ENCODE measurements around the gene CAMTA1.

DNA sequence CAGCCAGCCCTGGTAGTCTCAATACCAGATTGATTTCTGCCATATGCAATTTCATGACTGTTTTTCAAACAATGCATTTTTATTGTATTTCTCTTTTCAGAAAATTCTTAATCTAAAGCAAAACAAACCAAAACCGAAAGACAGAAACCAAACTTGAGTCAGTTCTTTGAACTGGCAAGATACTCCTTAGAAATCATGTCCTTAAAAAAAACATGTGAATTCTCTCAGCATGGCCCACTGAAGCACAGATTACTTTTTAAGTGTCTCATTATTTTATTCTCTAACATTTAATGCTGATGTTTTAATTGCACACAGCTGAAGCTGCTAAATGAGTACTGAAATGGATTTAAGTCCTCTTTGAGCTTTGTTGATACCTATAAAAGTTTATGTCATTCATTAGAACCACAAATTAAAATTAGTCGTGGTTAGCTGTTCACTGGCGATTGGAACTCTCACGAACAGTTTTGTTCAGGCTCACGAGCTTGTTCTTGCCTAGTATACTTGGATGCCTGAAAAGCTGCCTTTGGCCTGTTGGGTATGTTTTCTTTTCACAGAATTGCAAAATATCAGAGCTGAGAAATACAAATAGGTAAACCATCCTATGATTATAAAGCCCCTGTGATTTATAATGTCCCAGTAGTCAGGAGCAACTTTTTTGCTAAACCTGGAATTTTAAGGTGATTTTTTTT is 87.5 kb downstream of the CAMTA1 start:
- no peak for TF ChIP-seq EZH2phosphoT487 (IDR thresholded peaks at IDR 0.05; ENCODE audit: borderline replicate concordance, low read depth, low read length)
- TF ChIP-seq, protein P1, sequence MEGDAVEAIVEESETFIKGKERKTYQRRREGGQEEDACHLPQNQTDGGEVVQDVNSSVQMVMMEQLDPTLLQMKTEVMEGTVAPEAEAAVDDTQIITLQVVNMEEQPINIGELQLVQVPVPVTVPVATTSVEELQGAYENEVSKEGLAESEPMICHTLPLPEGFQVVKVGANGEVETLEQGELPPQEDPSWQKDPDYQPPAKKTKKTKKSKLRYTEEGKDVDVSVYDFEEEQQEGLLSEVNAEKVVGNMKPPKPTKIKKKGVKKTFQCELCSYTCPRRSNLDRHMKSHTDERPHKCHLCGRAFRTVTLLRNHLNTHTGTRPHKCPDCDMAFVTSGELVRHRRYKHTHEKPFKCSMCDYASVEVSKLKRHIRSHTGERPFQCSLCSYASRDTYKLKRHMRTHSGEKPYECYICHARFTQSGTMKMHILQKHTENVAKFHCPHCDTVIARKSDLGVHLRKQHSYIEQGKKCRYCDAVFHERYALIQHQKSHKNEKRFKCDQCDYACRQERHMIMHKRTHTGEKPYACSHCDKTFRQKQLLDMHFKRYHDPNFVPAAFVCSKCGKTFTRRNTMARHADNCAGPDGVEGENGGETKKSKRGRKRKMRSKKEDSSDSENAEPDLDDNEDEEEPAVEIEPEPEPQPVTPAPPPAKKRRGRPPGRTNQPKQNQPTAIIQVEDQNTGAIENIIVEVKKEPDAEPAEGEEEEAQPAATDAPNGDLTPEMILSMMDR (conservative IDR thresholded peaks at IDR 0.05; ENCODE audit: low read length), result no peak
